Activated T-cell treated with anti-CD3 and anti-CD28 coated beads, Interleukin-2, amount 50 U/mL, for 24 hours (primary cell): ENCODE results near the gene ABL2.
A peak's percentile ranks its signal among the peaks of the same experiment; 100 is the strongest.
"Not testable (repeated sequence)": the region's sequence is repeated elsewhere in the genome, so short reads cannot be mapped to it uniquely, and the experiment has no call there.

Source experiments
- DNase-seq: peaks from one replicate; pipeline ENCODE4 v3.0.0-alpha.2; 2020
- H3K27ac Mint-ChIP-seq: 2 replicates; pipeline ENCODE4 v1.8.0; 2020; ENCODE audit warnings: mild to moderate bottlenecking, mixed read lengths
- H3K27me3 Mint-ChIP-seq: 2 replicates; pipeline ENCODE4 v1.8.0; 2020; ENCODE audit warnings: mixed read lengths
- H3K36me3 Mint-ChIP-seq: 2 replicates; pipeline ENCODE4 v1.8.0; 2020; ENCODE audit warnings: low read depth, mixed read lengths
- H3K4me1 Mint-ChIP-seq: 2 replicates; pipeline ENCODE4 v1.8.0; 2020; ENCODE audit warnings: low read depth, mixed read lengths
- H3K4me3 Mint-ChIP-seq: 2 replicates; pipeline ENCODE4 v1.8.0; 2020; ENCODE audit warnings: mild to moderate bottlenecking, moderate library complexity, mixed read lengths
- H3K9me3 Mint-ChIP-seq: 2 replicates; pipeline ENCODE4 v1.8.0; 2020; ENCODE audit warnings: mixed read lengths

Gene ABL2

DNA sequence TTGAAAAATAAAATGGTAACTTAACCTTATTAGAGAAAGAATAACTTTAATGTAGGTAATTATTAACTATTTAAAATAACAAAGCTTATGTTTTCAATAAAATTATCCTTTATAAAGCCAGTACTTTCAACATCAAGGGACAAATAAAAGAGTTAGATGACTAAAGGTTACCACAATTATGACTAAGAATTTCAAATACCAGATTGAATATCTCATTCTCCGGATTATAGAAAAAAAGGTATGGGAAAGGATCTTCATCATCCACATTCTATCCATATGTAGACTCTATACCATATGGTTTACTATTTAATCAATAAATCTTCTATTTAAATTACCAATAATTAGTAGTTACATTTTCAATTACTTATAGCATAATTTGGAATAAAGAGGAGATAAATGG lies 84.9 kb downstream of the ABL2 start:
- no peak overlapping the region for H3K4me3 Mint-ChIP-seq
- peaks cover 39% of the 10 kb centered on the region for H3K4me1 Mint-ChIP-seq
- no peak for DNase-seq
- H3K9me3 Mint-ChIP-seq = no peaks in the 10 kb centered on the region
- H3K27ac Mint-ChIP-seq = no peak overlapping the region
- peaks cover 16% of the 10 kb centered on the region for H3K36me3 Mint-ChIP-seq
- H3K27me3 Mint-ChIP-seq = no peaks in the 10 kb centered on the region

DNA sequence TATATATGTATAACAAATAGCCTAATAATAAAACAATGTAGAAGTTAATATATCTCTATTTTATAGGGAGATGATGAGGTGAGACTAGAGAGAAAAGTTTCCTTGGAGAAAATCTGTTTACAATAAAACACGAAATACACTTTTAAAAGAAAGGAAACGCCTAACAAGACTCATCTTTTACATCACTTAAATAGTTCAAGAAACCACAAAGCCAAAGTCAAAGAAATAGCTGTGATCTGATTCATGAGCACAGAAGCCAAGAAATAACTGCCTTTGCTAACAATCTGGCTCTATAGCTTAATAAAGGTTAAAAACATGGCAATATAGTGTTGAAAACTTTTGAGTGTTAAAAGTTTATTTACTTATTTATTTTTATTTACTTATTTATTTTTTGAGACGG lies 86.2 kb downstream of the ABL2 start:
- Mint-ChIP-seq H3K27ac (peak overlapping the region; percentile 69), H3K9me3 (no peaks in the 10 kb centered on the region), H3K4me1 (peaks cover 44% of the 10 kb centered on the region), H3K27me3 (no peaks in the 10 kb centered on the region), H3K4me3 (no peak overlapping the region), H3K36me3 (peaks cover 10% of the 10 kb centered on the region)
- no peak for DNase-seq

DNA sequence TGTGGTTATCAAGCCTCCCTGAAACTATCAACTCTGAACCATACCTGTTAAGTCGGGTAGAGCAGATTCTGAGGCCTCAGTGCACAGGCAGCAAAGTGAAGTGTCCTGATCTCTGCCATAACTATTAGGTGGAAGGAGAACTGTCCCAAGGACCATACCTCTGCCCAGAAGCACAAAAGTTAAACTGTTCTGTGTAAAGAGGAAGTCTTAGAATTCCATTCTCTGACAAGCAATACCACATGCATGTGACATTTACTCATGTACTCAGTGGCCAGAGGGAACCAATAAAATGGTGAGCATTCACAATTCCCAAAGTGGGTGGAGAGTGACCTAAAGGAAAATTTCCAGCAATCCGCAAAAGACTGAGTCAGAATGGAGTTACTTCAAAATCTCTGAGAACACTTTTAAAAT lies 86.6 kb downstream of the ABL2 start:
- peaks cover 44% of the 10 kb centered on the region for H3K4me1 Mint-ChIP-seq
- DNase-seq = no peak
- no peaks in the 10 kb centered on the region for H3K9me3 Mint-ChIP-seq
- no peaks in the 10 kb centered on the region for H3K27me3 Mint-ChIP-seq
- H3K4me3 Mint-ChIP-seq = peak overlapping the region; percentile 18
- peak overlapping the region; percentile 69 for H3K27ac Mint-ChIP-seq
- H3K36me3 Mint-ChIP-seq = peaks cover 5% of the 10 kb centered on the region

DNA sequence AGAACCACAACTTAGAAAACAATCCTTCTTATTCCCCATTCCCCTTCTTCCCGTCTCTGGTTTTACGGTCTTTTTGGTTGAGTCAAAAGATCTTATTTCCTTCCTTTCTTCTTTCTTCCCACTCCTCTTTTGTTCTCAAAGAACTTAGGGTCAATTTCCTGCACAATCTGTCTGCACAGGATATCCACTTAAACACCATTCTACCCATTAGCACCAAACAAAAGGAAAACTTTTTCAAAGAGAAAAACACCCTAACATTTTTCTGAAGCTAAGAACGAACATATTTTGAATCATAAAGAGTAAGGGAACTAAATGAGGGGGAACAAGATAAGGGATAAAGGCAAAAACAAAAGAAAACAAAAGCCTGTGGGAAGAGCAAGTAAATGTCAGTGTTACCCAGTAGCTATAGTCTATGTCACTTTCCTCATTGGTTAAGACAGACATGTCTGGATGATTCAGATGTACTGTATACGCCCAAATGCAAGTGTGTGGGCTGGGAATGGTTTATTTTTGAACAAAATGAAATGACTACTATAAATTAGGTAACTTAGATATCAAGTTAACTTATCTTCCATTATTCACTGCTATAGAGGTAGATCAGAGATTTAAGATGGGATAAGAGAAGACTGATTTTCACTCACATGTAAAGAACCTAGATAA lies 87.8 kb downstream of the ABL2 start:
- Mint-ChIP-seq H3K36me3 (no peaks in the 10 kb centered on the region), H3K27me3 (no peaks in the 10 kb centered on the region), H3K4me3 (peak overlapping the region; percentile 38), H3K9me3 (no peaks in the 10 kb centered on the region), H3K27ac (peak overlapping the region; percentile 88), H3K4me1 (peaks cover 43% of the 10 kb centered on the region)
- no peak for DNase-seq

DNA sequence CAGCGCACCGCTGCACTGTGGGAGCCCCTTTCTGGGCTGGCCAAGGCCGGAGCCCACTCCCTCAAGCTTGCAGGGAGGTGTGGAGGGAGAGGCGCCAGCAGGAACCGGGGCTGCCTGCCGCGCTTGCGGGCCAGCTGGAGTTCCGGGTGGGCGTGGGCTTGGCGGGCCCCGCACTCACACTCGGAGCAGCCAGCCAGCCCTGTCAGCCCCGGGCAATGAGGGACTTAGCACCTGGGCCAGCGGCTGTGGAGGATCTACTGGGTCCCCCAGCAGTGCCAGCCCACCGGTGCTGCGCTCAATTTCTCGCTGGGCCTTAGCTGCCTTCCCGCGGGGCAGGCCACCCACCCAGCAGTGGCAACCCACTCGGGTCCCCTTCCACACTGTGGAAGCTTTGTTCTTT lies 90.7 kb downstream of the ABL2 start:
- not testable (repeated sequence) for DNase-seq, H3K36me3 Mint-ChIP-seq, H3K27me3 Mint-ChIP-seq, H3K9me3 Mint-ChIP-seq, H3K27ac Mint-ChIP-seq, H3K4me3 Mint-ChIP-seq
- H3K4me1 Mint-ChIP-seq = peaks cover 35% of the 10 kb centered on the region

DNA sequence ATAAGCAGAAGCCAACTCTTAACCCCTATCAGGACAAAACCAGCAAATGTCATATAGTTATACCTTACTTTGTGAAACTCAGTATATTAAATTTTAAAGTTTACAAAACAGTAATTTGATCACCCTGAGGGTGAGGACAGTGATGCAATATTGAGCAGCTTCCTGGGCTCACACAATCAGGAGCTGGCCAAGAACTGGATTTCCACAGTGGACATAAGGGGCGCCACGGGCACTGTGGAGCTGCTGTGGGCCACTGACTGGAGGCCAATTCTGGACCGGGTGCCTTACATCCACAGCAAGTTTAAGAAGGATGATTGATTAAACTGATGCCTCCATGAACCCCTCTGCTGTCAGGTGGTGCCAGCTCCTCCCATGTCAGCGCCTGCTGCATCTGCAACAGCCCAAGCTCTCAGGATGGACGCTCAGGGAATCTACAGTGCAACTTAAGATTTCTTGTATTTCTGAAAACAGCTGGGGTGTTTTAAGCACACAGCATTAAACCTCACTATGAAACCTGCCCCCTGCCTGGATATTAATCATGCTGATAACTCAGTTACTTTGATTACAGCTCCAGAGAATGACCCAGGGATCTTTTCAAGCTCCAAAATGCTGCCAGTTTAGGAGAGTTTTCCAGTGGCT lies 91.7 kb downstream of the ABL2 start:
- Mint-ChIP-seq H3K27me3 (no peaks in the 10 kb centered on the region), H3K9me3 (no peaks in the 10 kb centered on the region), H3K36me3 (no peaks in the 10 kb centered on the region), H3K4me3 (no peak overlapping the region), H3K27ac (no peak overlapping the region), H3K4me1 (peaks cover 29% of the 10 kb centered on the region)
- no peak for DNase-seq

DNA sequence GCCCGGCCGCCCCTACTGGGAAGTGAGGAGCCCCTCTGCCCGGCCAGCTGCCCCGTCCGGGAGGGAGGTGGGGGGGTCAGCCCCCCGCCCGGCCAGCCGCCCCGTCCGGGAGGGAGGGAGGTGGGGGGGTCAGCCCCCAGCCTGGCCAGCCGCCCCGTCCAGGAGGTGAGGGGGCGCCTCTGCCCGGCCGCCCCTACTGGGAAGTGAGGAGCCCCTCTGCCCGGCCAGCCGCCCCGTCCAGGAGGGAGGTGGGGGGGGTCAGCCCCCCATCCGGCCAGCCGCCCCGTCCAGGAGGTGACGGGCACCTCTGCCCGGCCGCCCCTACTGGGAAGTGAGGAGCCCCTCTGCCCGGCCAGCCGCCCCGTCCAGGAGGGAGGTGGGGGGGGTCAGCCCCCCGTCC lies 93.8 kb downstream of the ABL2 start:
- peaks cover 17% of the 10 kb centered on the region for H3K4me1 Mint-ChIP-seq
- H3K27ac Mint-ChIP-seq, H3K4me3 Mint-ChIP-seq, H3K9me3 Mint-ChIP-seq, DNase-seq, H3K27me3 Mint-ChIP-seq, H3K36me3 Mint-ChIP-seq: not testable (repeated sequence)

DNA sequence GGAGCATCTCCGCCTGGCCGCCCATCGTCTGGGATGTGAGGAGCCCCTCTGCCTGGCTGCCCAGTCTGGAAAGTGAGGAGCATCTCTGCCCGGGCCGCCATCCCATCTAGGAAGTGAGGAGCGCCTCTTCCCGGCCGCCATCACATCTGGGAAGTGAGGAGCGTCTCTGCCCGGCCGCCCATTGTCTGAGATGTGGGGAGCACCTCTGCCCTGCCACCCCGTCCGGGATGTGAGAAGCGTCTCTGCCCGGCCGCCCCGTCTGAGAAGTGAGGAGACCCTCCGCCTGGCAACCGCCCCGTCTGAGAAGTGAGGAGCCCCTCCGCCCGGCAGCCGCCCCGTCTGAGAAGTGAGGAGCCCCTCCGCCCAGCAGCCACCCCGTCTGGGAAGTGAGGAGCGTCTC lies 94.3 kb downstream of the ABL2 start:
- H3K36me3 Mint-ChIP-seq, H3K27ac Mint-ChIP-seq, H3K9me3 Mint-ChIP-seq, H3K27me3 Mint-ChIP-seq, DNase-seq, H3K4me3 Mint-ChIP-seq: not testable (repeated sequence)
- peaks cover 18% of the 10 kb centered on the region for H3K4me1 Mint-ChIP-seq

DNA sequence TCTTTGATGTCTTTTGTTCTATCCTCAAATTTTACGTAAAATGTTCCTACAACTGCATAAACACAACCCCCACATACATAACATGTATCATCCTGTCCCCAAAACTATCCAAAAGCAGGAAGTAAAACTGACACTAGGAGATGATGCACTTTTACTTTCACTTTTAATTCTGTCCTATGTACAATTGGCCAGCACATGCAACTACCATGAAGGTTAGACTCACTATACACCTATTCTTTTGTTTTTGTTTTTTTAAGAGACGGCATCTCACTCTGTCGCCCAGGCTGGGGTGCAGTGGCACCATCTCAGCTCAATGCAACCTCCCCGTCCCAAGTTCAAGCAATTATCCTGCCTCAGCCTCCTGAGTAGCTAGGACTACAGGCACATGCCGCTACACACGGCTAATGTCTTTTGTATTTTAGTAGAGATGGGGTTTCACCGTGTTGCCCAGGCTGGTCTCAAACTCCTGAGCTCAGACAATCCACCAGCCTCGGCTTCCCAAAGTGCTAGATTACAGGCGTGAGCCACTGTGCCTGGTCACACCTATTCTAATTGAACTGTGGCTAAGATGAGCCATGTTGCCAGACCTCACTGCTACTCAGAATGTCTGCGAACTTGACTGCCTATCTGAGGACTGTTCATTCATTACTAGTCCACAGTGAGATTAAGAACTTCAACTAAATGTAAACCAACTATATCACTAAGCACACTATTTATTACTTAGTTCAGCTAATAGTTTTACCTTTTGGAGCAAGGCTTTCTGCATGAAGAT lies 99.6 kb downstream of the ABL2 start:
- Mint-ChIP-seq H3K36me3 (peaks cover 22% of the 10 kb centered on the region), H3K9me3 (no peaks in the 10 kb centered on the region), H3K4me1 (peaks cover 38% of the 10 kb centered on the region), H3K4me3 (peak overlapping the region; percentile 67), H3K27ac (peak overlapping the region; percentile 94), H3K27me3 (no peaks in the 10 kb centered on the region)
- peak; percentile 70 for DNase-seq

DNA sequence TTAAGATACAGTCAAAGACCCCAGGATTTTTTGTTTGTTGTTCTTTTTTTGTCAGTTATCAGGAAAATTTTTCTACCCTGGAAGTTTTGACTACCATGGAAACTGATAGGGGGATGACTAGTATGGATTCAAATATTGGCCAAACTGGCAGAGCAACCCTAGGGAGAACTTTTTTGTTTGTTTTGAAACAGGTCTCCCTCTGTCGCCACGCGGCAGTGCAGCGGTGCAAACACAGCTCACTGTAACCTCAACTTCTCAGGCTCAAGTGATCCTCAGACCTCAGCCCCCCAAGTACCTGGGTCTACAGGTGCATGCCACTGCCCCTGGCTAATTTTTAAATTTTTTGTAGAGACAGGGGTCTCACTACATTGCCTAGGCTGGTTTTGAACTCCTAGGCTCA lies 101.0 kb downstream of the ABL2 start:
- H3K27ac Mint-ChIP-seq = peak overlapping the region; percentile 87
- peaks cover 38% of the 10 kb centered on the region for H3K4me1 Mint-ChIP-seq
- H3K4me3 Mint-ChIP-seq = no peak overlapping the region
- H3K9me3 Mint-ChIP-seq = no peaks in the 10 kb centered on the region
- peaks cover 27% of the 10 kb centered on the region for H3K36me3 Mint-ChIP-seq
- no peaks in the 10 kb centered on the region for H3K27me3 Mint-ChIP-seq
- no peak for DNase-seq

DNA sequence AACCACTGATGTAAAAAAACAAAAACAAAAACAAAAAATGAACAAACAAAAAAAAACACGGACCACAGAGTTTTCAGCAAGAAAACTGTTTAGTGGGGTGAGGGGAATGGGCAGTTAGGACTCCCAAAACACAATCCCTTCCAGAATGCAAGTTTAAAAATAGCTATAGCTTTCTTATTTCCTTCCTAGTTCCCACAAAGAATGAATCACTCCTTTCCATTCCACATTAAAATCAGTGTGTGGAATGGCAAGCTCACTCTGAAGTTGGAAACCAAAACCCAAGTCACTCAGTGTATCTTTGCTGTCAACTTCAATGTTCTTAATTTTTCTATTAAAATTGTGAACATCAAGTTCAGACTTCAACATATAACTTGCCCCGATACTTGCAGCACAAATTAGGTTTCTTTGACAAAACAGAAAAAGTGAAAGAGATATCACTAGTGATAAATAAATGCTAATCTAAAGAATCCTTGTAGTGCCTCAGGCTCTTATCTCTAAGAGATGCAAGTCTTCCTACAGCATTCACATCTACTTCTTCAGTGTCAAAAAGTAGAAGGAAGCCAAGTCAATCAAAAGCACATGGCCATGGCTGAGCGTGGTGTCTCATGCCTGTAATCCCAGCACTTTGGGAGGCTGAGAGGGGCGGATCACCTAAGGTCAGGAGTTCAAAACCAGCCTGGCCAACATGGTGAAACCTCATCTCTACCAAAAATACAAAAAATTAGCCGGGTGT lies 102.1 kb downstream of the ABL2 start:
- no peaks in the 10 kb centered on the region for H3K27me3 Mint-ChIP-seq
- no peaks in the 10 kb centered on the region for H3K9me3 Mint-ChIP-seq
- H3K4me3 Mint-ChIP-seq = no peak overlapping the region
- H3K27ac Mint-ChIP-seq = peak overlapping the region; percentile 22
- peaks cover 38% of the 10 kb centered on the region for H3K4me1 Mint-ChIP-seq
- peaks cover 30% of the 10 kb centered on the region for H3K36me3 Mint-ChIP-seq
- no peak for DNase-seq

DNA sequence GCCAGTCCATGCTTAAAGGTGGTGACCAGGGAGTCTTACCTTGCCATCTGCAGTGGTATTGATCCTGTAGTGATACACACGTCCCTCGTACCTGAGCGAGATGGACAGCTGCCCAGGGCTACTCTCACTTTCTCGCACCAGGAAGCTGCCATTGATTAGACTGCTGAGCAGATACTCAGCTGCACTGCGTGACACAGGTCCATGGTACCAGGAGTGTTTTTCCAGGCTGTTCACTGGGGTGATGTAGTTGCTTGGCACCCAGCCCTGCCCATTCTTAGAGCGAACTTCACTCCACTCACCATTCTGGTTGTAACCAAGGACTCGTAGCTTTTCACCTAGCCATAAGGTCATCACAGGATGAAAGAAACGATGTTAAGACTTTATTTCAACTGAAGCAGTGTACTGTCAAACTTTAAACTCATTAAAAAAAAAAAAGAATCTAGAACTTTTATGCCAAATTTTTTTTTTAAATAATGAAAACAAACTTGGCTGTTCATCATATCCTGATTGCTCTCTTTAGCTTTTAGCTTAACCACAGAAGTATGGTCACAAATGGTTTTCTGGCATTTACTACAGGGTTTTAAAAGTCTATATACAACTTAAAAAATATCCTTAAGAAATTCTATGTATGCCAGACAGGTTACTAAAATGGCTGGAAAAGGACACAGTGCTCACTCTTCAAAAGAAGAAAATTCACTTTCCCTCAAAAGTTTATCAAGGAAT lies 103.0 kb downstream of the ABL2 start:
- DNase-seq = no peak
- Mint-ChIP-seq H3K27me3 (no peaks in the 10 kb centered on the region), H3K4me3 (no peak overlapping the region), H3K4me1 (peaks cover 39% of the 10 kb centered on the region), H3K27ac (no peak overlapping the region), H3K9me3 (no peaks in the 10 kb centered on the region), H3K36me3 (peaks cover 32% of the 10 kb centered on the region)

DNA sequence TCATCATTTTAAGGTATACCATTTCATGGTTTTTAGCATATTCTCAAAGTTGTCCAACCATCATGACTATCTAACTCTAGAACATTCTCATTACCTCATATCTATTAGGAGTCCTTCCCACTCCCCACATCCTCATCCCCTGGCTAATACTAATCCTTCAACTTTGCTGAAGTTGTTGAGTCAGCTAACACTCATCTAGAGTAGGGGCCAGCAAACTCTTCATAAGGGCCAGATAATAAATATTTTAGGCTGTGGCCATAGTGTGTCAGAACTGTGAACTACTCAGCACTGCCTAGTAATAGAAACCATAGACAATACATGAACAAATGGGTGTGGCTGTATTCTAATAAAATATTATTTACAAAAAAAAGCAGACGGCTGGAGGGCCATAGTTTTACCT lies 104.6 kb downstream of the ABL2 start:
- no peak for DNase-seq
- Mint-ChIP-seq H3K27me3 (no peaks in the 10 kb centered on the region), H3K36me3 (peaks cover 35% of the 10 kb centered on the region), H3K9me3 (no peaks in the 10 kb centered on the region), H3K27ac (no peak overlapping the region), H3K4me3 (no peak overlapping the region), H3K4me1 (peaks cover 34% of the 10 kb centered on the region)
